ENCODE measurements around the gene UVSSA.

The UVSSA gene

DNA sequence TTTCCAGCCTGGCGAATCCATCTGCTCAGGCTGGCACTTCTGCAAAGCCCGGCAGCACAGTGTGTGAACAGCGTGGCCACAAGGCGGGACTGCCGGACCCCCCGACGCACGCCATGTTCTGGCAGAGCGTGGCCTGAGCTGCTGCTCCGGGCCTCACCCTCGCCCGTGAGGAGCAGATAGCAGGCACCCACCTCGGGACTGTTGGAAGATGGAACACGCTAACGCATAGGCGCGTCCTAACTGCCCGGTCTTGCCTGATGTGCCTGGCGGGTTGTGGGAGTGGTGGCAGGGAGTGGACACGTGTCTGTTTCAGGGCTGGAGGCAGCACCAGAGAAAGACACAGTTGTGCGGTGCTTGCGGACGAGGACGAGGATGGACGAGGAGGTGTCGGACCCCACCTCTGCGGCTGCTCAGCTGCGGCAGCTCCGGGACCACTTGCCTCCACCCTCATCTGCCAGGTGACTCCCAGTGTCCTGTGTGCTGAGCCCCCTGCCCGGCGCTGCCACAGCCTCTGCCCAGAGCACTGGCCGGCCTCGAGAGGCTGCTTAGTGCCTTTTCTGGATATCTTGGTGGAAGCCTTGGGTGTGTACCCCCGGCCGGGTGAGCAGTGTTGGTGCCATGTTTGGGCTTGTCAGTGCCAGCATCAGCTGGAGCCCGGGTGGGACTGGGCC lies 28.2 kb downstream of the UVSSA start:
- H3K9me3 ChIP-seq (ENCODE audit: severe bottlenecking) = peaks cover 5% of the 10 kb centered on the region
- peaks cover 3% of the 10 kb centered on the region for H3K36me3 ChIP-seq
- H3K27me3 ChIP-seq (ENCODE audit: insufficient read depth, low read depth, severe bottlenecking) = no peaks in the 10 kb centered on the region
- peak; percentile 7 for DNase-seq
- no peak overlapping the region for H3K4me3 ChIP-seq (ENCODE audit: low read depth, low read length)
- TF ChIP-seq, protein P1, sequence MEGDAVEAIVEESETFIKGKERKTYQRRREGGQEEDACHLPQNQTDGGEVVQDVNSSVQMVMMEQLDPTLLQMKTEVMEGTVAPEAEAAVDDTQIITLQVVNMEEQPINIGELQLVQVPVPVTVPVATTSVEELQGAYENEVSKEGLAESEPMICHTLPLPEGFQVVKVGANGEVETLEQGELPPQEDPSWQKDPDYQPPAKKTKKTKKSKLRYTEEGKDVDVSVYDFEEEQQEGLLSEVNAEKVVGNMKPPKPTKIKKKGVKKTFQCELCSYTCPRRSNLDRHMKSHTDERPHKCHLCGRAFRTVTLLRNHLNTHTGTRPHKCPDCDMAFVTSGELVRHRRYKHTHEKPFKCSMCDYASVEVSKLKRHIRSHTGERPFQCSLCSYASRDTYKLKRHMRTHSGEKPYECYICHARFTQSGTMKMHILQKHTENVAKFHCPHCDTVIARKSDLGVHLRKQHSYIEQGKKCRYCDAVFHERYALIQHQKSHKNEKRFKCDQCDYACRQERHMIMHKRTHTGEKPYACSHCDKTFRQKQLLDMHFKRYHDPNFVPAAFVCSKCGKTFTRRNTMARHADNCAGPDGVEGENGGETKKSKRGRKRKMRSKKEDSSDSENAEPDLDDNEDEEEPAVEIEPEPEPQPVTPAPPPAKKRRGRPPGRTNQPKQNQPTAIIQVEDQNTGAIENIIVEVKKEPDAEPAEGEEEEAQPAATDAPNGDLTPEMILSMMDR (IDR thresholded peaks at IDR 0.05; ENCODE audit: low read depth, low read length) = no peak
- no peak overlapping the region for H3K27ac ChIP-seq

GRCh38 chr4:1375761-1376322 lies 28.8 kb downstream of the UVSSA start:
- Histone ChIP-seq H3K4me3 (ENCODE audit: low read depth, low read length) (no peak overlapping the region), H3K9me3 (ENCODE audit: severe bottlenecking) (peaks cover 5% of the 10 kb centered on the region), H3K36me3 (peaks cover 3% of the 10 kb centered on the region), H3K27me3 (ENCODE audit: insufficient read depth, low read depth, severe bottlenecking) (no peaks in the 10 kb centered on the region), H3K27ac (no peak overlapping the region)
- TF ChIP-seq, protein P1 (IDR thresholded peaks at IDR 0.05; ENCODE audit: low read depth, low read length) = no peak
- peak; percentile 6 for DNase-seq

DNA sequence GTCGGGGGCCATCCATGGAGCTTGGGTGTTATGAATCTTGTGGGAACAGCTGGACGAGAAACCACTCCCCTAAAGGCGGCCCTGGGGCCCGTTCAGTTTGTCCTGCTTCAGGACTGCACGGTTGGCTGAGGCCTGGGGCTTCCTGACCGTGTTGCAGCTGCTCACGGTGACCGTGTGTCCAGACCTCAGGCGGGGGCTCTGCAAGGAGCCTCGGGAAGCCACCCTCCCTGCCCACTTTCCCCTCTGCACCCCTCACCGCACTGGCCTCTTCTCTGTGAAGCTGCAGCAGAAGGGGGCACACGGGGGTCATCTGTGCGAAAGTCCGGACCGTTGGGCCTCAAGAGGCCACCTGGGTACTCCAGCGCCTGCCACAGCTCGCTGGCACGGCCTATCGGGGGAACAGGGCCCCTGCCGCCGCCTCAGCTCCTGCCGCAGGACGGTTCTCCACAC lies 29.4 kb downstream of the UVSSA start:
- H3K4me3 ChIP-seq (ENCODE audit: low read depth, low read length) = no peak overlapping the region
- TF ChIP-seq, protein P1 (IDR thresholded peaks at IDR 0.05; ENCODE audit: low read depth, low read length) = no peak
- H3K27ac ChIP-seq = no peak overlapping the region
- H3K36me3 ChIP-seq = peaks cover 3% of the 10 kb centered on the region
- peaks cover 5% of the 10 kb centered on the region for H3K9me3 ChIP-seq (ENCODE audit: severe bottlenecking)
- DNase-seq = peak; percentile 6
- no peaks in the 10 kb centered on the region for H3K27me3 ChIP-seq (ENCODE audit: insufficient read depth, low read depth, severe bottlenecking)

DNA sequence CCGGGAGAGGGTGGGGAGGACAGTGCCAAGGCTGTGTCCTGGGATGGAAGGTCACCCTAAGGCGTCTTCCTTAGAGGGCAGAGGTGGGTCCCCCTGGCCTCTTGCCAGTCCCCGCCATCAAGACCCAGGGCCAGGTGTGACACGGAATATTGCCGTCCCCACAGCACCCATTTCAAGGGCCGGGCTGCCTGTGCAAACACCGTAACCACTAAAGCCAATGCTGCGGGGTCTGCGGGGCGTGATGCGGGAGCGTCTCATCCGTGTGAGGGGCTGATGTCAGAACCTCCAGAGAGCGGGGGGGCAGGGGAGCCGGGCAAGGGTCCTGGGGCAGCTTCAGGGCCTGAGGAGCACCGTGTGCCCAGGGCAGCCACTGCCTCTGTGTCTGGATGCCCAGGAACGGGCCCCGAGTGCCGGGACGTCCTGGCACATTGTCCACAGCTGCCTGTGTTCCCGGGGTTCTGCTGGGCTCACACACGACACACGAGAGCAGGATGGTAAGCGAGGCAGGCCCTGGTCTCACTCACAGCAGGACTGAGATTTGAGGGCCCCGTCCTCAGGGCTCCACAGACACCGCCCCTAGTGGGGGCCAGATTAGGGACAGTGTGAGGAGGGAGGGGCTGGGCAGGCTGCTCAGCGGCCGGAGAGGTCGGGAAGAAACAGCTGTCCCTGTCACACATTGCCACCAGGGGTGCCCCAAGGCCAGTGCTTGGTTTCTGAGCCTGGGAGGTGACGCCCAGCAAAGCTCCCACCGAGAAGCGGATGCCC lies 30.0 kb downstream of the UVSSA start:
- Histone ChIP-seq H3K9me3 (ENCODE audit: severe bottlenecking) (peaks cover 5% of the 10 kb centered on the region), H3K27ac (no peak overlapping the region), H3K4me3 (ENCODE audit: low read depth, low read length) (no peak overlapping the region), H3K27me3 (ENCODE audit: insufficient read depth, low read depth, severe bottlenecking) (no peaks in the 10 kb centered on the region), H3K36me3 (peaks cover 3% of the 10 kb centered on the region)
- DNase-seq = peak; percentile 84
- TF ChIP-seq, protein P1 (IDR thresholded peaks at IDR 0.05; ENCODE audit: low read depth, low read length) = peak; percentile 81

DNA sequence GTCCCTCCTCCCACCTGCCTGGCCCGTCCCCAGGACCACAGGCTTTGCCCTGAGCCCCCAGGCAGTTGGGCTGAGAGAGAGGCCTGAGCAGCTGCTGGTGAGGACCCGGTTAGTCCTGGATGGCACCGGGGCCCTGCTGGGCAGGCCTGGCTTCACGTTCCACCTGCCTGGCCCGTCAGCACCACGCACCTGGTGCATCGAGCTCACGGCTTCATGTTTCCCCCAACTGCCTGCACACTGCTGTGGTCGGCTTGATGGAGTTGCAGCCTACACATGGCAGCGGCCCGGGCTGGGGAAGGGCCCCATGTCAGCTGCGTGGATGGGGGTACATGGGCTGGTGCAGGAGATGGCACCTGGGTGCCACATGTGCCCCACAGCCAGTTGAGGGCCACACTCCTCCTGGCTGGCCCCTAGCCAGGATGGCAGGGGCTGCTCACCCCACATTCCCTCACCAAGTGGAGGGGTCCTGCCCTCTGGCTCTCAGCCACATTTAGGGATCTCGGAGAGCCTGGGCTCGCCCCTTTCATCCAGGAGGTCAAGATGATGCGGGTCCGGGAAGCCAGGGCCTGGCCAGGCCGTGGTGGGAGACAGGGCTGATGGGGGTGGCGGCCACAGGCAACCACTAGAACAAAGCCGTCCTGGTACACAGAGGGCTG lies 30.7 kb downstream of the UVSSA start:
- Histone ChIP-seq H3K4me3 (ENCODE audit: low read depth, low read length) (no peak overlapping the region), H3K9me3 (ENCODE audit: severe bottlenecking) (peaks cover 5% of the 10 kb centered on the region), H3K27me3 (ENCODE audit: insufficient read depth, low read depth, severe bottlenecking) (no peaks in the 10 kb centered on the region), H3K36me3 (peaks cover 3% of the 10 kb centered on the region), H3K27ac (no peak overlapping the region)
- no peak for DNase-seq
- TF ChIP-seq, protein P1 (IDR thresholded peaks at IDR 0.05; ENCODE audit: low read depth, low read length) = no peak
